ENCODE data around the gene RASGRF1.

RASGRF1 gene

DNA sequence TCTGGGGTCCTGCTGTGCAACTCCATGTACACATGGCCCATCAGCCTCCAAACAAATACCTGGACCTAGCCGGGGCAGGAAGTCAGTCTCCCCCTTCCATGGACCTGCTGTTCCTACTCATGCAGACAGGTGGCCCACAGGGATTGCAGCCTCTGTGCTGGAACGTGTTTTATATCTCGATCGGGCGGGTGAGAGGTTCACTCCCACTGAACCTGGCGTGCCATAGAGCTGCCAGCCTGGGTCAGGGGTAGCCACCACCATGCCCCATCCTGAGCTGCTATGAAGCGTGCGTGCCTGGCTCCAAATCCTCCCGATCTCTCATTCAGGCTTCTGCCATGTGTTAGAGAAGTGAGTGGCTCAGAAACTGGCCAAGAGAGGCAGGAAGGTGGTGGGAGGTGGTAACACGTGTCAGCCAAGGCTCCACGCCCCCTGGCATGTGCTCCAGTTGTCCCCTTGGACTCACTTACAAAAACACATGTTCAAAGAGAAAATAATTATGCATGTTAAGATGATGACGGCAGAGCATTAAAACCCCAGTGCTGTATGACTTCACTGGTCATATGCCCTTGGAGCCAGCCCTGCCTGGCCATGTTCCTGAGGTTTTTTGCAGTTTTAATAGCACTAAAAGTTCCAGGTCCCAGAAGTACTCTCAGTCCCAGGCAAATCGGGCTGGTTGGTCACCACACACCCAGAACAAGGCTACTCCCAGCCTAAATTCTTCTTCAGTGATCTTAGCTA, 176.4 kb downstream of the RASGRF1 start (continued):
- TF ChIP-seq ZNF518A (tag by site-specific recombination; conservative IDR thresholded peaks at IDR 0.05; ENCODE audit: low read depth) (no peak), KLF10 (tag by site-specific recombination; IDR thresholded peaks at IDR 0.05) (no peak), IKZF3 (tag by site-specific recombination; IDR thresholded peaks at IDR 0.05) (no peak), ZSCAN30 (tag by site-specific recombination; IDR thresholded peaks at IDR 0.05) (no peak)

GRCh38 chr15:78913012-78913411, 177.6 kb downstream of the RASGRF1 start:
- POLR2A ChIA-PET, result no interaction called here

More at GRCh38 chr15:78913012-78913411, 177.6 kb downstream of the RASGRF1 start:
- CTCF ChIA-PET, result interaction anchor here (1.0 to 9.6 kb wide), 5 partner anchors 9 to 271 kb away, joined by 4 to 157 read pairs (median 6); no protein-coding TSS in a partner anchor
- no peaks in the 10 kb centered on the region for H3K4me1 ChIP-seq (ENCODE audit: control insufficient read depth, insufficient read depth, low read length)
- H3K9me3 ChIP-seq (ENCODE audit: control insufficient read depth, insufficient read depth, low read depth, low read length), result no peaks in the 10 kb centered on the region
- no peak overlapping the region for H3K27ac ChIP-seq (ENCODE audit: extremely low read depth, low read depth, low read length)
- no peak overlapping the region for H3K4me3 ChIP-seq (ENCODE audit: low read depth, low read length)
- TF ChIP-seq, protein P1, sequence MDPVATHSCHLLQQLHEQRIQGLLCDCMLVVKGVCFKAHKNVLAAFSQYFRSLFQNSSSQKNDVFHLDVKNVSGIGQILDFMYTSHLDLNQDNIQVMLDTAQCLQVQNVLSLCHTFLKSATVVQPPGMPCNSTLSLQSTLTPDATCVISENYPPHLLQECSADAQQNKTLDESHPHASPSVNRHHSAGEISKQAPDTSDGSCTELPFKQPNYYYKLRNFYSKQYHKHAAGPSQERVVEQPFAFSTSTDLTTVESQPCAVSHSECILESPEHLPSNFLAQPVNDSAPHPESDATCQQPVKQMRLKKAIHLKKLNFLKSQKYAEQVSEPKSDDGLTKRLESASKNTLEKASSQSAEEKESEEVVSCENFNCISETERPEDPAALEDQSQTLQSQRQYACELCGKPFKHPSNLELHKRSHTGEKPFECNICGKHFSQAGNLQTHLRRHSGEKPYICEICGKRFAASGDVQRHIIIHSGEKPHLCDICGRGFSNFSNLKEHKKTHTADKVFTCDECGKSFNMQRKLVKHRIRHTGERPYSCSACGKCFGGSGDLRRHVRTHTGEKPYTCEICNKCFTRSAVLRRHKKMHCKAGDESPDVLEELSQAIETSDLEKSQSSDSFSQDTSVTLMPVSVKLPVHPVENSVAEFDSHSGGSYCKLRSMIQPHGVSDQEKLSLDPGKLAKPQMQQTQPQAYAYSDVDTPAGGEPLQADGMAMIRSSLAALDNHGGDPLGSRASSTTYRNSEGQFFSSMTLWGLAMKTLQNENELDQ (tag by site-specific recombination; IDR thresholded peaks at IDR 0.05; ENCODE audit: low read depth), result no peak
- TF ChIP-seq GLI4 (tag by site-specific recombination; IDR thresholded peaks at IDR 0.05), result no peak
- TF ChIP-seq ZBTB20 (tag by site-specific recombination; IDR thresholded peaks at IDR 0.05), result no peak
- no peak for TF ChIP-seq GLIS2 (tag by site-specific recombination; IDR thresholded peaks at IDR 0.05)
- no peak for TF ChIP-seq ZNF211 (tag by site-specific recombination; IDR thresholded peaks at IDR 0.05; ENCODE audit: low read depth)
- no peak for TF ChIP-seq SP2 (tag by site-specific recombination; IDR thresholded peaks at IDR 0.05)
- TF ChIP-seq, protein P2, sequence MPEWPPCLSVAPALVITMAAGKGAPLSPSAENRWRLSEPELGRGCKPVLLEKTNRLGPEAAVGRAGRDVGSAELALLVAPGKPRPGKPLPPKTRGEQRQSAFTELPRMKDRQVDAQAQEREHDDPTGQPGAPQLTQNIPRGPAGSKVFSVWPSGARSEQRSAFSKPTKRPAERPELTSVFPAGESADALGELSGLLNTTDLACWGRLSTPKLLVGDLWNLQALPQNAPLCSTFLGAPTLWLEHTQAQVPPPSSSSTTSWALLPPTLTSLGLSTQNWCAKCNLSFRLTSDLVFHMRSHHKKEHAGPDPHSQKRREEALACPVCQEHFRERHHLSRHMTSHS (tag by site-specific recombination; IDR thresholded peaks at IDR 0.05), result no peak
- TF ChIP-seq ZNF391 (tag by site-specific recombination; IDR thresholded peaks at IDR 0.05; ENCODE audit: borderline replicate concordance, low read depth), result no peak
- no peak for TF ChIP-seq ZNF350 (tag by site-specific recombination; IDR thresholded peaks at IDR 0.05)
- no peak for TF ChIP-seq ZNF248 (tag by site-specific recombination; IDR thresholded peaks at IDR 0.05)
- no peak for TF ChIP-seq HOXC10 (CRISPR knock-in tag; IDR thresholded peaks at IDR 0.05)
- TF ChIP-seq, protein P3, sequence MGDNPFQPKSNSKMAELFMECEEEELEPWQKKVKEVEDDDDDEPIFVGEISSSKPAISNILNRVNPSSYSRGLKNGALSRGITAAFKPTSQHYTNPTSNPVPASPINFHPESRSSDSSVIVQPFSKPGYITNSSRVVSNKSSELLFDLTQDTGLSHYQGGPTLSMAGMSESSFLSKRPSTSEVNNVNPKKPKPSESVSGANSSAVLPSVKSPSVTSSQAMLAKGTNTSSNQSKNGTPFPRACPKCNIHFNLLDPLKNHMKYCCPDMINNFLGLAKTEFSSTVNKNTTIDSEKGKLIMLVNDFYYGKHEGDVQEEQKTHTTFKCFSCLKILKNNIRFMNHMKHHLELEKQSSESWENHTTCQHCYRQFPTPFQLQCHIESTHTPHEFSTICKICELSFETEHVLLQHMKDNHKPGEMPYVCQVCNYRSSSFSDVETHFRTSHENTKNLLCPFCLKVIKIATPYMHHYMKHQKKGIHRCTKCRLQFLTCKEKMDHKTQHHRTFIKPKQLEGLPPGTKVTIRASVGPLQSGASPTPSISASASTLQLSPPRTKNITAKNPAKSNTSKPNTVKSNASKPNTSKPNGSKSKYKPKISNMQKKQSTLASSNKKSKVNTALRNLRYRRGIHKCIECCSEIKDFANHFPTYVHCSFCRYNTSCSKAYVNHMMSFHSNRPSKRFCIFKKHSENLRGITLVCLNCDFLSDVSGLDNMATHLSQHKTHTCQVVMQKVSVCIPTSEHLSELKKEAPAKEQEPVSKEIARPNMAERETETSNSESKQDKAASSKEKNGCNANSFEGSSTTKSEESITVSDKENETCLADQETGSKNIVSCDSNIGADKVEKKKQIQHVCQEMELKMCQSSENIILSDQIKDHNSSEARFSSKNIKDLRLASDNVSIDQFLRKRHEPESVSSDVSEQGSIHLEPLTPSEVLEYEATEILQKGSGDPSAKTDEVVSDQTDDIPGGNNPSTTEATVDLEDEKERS (tag by site-specific recombination; IDR thresholded peaks at IDR 0.05), result no peak
- peaks cover 35 to 53% of the 10 kb centered on the region in 2 experiments for H3K36me3 ChIP-seq (ENCODE audit: control insufficient read depth in 2 of 2, insufficient read depth in 1 of 2, low read length in 2 of 2)

All from HEK293 (cell line).